ENCODE measurements around the gene EIF2AK2.
A peak's percentile ranks its signal among the peaks of the same experiment; 100 is the strongest.

EIF2AK2 gene

GRCh38 chr2:37171624-37171950, 14.8 kb upstream of the EIF2AK2 start:
- DNase-seq (ENCODE audit: low read depth in 3 of 3): no peak

DNA sequence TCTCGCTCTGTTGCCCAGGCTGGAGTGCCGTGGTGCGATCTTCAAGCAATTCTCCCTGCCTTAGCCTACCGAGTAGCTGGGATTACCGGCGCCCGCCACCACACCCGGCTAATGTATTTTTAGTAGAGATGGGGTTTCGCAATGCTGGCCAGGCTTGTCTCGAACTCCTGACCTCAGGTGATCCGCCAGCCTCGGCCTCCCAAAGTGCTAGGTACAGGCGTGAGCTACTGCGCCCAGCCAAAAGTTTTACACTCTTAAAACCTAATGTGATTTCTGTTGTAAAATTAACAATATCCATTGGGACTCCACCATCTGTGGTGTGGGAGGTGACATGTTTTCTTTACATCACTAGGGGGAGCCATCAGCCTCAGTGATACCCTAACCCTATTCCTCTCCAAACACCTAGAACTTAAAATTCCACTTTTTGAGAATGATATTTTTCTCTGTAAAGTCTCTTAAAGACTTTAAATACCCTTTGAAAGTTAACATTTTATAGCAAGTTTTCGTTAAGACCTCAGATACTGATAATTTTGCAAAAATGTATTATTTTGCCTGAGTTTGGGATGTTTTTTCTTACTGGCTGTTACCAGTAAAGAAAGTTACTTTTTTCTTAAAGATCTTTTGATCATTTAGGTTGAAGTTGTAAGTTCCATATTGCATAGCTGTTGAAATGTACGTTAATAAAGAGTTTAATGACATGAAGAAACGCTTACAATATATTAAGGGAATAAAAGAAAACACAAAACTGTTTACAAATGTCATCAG, 11.6 kb upstream of the EIF2AK2 start:
- DNase-seq (ENCODE audit: low read depth in 3 of 3): no peak

DNA sequence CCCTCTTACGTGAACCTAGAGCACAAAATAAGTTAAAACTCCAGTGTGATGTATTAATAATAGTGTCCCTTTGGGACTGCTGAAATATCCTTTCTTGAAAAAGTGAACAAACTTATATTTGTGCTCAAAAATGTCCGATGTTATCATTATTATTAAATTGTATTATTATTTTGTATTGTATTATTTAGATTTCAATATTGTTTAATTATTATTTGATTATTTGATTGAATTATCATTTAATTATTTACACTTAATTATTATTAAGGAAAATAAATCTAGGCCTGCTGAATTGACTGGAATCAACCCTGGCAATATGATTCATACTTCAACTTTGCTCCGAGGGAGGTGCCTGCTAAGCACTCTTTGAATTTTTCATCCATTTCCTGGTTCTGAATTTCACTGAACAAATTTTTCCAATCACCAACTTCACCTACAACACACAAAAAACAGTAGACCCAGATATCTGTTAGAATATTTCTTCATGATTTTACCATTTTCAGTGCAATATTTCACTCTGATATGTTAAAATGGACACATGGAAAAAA, 10.9 kb upstream of the EIF2AK2 start:
- DNase-seq (ENCODE audit: low read depth in 3 of 3): no peak

DNA sequence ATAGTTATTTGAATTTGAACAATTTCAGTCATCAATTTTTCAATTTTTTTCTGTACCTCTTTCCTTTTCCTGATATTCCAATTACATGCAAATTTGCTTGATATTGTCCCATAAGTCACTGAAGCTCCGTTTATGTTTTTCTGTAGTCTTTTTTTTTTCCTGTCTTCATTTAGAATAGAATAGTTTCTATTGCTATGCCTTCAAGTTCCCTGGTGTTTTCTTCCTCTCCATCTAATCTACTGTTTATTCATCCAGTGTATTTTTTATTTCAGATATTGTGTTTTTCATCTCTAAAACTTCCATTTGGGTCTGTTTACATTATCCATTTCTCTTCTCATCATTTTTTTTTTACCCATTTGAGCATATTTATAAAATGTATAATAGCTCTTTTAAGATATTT, 8.0 kb upstream of the EIF2AK2 start:
- no peak for DNase-seq (ENCODE audit: low read depth in 3 of 3)

DNA sequence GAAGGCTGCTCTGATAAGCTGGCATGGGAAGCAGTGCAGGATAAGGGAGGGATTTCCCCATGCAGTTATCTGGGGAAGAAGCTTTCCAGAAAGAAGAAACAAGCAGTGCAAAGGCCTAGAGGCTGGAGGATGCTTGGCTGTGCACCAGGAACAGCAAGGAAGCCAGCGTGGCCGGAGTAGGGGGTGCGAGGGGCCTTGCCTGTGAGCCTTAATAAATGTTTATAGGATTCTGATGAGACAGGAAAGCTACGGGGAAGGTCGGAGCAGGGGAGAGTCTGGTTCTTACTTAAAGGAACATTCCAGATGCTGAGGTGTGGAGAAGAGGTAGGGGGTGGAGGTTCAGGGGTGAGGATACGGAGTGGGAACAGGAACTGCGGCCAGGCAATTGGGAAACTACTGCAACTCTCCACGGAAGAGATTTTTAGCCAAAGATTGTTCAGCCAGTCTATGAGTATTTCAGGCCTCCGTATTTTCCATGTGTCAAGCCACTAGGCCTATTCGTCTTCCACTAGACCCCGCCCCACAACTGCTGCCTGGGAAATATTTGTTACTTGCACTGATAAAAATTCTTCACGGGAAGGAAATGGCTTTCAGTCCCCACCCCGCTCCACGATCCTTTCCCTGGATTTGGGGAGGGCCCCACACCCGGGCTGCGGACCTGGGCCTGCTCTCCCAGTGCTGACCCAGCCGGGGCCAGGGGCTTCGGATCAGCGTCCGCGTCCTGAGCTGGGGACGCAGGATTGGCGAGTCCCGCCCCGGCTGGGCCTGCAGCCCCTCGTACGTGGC, 516 bp downstream of the EIF2AK2 start:
- peak in 1 of 3 donors; percentile 31 for DNase-seq (ENCODE audit: low read depth in 3 of 3)

DNA sequence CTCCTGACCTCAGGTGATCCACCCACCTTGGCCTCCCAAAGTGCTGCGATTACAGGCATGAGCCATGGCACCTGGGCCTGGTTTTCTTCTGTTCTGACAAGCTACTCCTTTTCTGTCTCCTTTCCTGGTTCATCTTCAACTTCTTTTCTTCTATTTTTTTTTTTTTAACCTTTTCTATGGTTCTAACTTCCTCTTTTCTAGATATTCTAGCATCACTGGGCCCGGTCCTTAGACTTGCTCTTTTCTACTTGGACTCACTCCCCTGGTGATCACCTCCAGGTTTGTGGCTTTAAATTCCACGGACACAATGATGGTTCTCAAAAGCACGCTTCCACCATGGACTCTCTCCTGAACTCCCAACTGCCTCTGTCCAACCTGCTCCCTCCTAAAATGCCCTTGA, 2.0 kb downstream of the EIF2AK2 start:
- no peak for DNase-seq (ENCODE audit: low read depth in 3 of 3)

- DNase-seq (ENCODE audit: low read depth in 3 of 3): no peak
Measured at GRCh38 chr2:37153224-37153623, 3.6 kb downstream of the EIF2AK2 start.

DNA sequence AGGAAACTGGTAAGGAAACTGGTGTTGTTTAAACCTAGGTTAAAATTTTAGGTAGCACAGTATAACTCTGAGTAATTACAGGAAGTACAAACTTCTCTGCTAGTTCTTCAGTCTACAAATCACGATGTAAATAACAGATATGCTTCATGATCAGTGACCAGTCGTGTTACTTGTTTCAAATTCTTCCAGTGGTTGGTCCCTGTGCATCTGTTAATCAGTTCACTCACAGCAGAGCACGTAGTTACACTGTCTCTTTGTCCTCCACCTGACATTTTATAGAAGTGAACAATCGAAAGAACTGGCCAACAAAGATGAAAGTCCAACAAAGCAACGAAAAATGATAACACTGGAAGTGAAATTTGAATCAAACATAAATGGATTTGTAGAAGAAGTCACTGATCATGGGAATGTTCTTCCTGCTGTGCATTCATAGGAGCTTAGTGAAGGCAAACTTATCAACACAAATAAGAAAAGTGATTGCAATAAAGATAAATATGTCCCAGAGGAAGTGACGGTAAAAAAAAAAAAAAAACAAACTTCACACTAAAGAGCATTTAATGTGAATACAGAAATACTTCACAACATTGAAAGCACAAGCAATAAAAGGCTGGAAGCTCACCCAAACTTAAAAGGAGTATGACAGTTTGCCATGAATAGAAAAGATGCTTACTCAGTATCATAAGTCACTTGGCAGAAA, 7.0 kb downstream of the EIF2AK2 start:
- no peak for DNase-seq (ENCODE audit: low read depth in 3 of 3)

DNA sequence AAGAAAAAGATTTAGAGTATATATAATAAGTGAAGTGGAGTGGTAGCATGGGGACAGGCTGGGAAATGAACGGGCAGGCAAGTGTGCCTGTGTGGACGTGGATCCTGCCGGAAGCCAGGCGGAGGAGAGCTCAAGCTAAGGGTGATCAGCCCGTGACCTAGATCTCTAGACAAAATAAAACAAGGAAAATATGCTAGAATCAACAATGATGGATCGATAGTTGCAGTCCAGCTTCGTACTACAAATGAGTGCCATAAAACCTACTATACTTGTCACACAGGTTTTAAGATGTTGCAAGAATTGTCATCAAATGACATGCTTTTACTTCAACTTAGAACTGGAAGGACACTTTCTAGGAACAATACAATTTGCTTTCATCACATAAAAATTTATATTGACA, 8.5 kb downstream of the EIF2AK2 start:
- no peak for DNase-seq (ENCODE audit: low read depth in 3 of 3)

DNA sequence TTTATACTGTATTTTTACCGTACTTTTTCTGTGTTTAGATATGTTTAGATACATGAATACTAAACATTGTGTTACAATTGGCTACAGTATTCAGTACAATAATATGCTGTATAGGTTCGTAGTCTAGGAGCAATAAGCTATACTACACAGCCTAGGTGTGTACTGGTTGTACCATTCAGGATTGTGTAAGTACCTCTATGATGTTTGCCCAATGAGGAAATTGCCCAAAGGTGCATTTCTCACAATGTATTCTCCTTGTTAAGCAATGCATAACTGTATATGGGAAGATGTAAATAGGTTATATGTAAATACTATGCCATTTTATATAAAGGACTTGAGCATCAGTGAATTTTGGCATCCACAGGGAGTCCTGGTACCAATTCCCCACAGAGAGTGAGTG, 10.7 kb downstream of the EIF2AK2 start:
- no peak for DNase-seq (ENCODE audit: low read depth in 3 of 3)

GRCh38 chr2:37143974-37144373, 12.8 kb downstream of the EIF2AK2 start:
- DNase-seq (ENCODE audit: low read depth in 3 of 3): no peak

GRCh38 chr2:37142546-37142945, 14.2 kb downstream of the EIF2AK2 start:
- no peak for DNase-seq (ENCODE audit: low read depth in 3 of 3)

DNA sequence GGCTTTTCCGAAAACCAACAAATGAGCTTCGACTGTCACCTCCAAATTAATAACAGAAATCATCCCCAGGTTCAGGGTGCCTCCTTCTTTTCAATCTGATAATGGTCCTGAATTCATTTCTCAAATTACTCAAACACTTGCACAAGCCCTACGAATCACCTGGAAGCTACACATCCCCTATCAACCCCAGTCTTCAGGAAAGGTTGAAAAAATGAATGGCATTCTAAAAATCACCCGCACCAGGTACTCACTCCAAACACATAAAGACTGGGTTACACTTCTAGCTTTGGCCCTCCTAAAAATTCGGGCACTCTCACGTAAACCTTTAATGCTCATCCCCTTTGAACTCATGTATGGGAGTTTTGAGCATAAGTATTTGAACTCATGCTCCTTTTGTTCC, 23.9 kb downstream of the EIF2AK2 start:
- no peak for DNase-seq (ENCODE audit: low read depth in 3 of 3)

GRCh38 chr2:37125416-37125815, 31.4 kb downstream of the EIF2AK2 start:
- no peak for DNase-seq (ENCODE audit: low read depth in 3 of 3)

- no peak for DNase-seq (ENCODE audit: low read depth in 3 of 3)
Measured at GRCh38 chr2:37119157-37119556, 37.6 kb downstream of the EIF2AK2 start.

DNA sequence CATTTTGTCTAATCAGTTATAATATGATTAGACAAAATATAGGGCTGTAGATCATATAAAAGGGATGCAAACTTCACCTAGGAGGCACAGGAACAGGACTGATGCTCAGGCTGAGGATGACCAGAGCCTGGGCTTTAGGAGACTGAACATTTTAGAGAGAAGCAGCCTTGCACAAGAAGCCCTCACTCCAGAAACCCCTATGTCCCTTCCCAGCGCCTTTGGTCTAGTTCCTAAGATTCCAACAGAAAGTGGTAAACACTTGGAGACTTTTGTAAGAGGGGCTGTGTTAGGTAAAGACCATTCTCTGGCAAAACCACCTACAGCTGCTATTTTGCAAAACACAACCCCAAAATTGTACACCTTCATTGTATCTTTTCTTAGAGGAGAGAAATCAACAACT, 39.2 kb downstream of the EIF2AK2 start:
- DNase-seq (ENCODE audit: low read depth in 3 of 3): no peak

- DNase-seq (ENCODE audit: low read depth in 3 of 3): no peak
Measured at GRCh38 chr2:37111958-37112357, 44.8 kb downstream of the EIF2AK2 start.

DNA sequence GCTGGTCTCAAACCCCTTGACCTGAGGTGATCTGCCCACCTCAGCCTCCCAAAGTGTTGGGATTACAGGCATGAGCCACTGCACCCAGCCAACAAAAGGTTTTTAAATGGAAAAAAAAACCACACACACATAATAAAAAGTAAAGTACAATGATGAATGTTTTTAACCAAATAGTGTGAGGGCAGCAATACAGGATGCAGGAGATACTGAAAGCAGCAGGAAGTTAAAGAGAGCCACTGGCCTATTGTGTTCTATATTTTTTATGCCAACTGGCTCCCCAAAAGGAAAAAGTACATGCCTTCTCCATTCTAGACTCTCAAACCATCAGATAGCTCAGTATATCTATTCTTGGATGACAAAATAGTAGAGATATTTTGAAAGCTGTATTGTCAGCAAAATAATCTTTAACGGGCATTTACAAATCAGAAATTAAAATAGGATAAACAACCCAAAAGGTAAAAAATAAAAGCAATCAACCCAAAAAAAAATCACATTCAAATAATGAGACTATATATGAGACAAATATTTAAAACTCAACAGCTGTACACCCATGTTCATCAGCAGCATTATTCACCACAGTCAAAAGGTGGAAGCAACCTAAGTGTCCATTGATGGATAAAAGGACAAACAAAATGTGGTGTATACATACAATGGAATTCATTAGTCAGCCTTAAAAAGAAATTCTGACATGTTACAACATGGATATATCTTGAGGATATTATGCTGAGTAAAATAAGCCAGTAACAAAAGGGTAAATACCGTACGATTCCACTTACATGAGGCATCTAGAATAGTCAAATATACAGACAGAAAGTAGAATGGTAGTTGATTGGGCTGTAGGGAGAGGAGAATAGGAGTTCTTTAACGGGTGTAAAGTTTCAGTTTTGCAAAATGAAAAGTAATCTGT, 46.2 kb downstream of the EIF2AK2 start:
- DNase-seq (ENCODE audit: low read depth in 3 of 3): no peak

- no peak for DNase-seq (ENCODE audit: low read depth in 3 of 3)
Measured at GRCh38 chr2:37109523-37109922, 47.3 kb downstream of the EIF2AK2 start.

DNA sequence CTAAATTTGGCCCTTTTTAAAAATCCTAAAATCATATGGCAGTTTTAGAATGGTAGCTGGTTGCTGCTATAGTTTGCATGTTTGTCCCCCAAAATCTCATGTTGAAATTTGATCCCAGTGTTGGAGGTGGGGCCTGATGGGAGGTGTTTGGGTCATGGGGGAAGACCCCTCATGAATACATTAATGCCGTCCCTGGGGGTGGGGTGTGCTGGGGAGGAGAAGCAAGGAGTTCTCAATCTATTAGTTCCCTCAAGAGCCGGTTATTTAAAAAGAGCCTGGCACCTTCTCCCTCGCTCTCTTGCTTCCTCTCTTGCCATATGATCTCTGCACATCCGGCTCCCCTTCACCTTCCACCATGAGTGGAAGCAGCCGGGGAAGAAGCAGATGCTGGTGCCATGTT, 51.6 kb downstream of the EIF2AK2 start:
- no peak for DNase-seq (ENCODE audit: low read depth in 3 of 3)

DNA sequence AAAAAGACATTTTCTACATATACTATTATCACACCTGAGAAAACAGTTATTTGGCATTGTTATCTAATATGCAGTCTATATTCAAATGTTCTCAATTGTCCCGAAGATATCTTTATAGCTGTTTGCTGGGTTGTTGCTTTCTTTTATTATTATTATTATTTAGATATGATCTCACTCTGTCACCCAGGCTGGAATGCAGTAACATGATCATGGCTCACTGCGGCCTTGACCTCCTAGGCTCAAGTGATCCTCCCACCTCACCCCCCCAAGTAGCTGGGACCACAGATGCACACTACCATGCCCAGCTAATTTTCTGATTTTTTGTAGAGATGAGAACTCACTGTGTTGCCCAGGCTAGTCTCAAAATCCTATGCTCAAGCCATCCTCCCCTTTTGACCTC, 52.6 kb downstream of the EIF2AK2 start:
- no peak for DNase-seq (ENCODE audit: low read depth in 3 of 3)

- no peak for DNase-seq (ENCODE audit: low read depth in 3 of 3)
Measured at GRCh38 chr2:37102588-37102987, 54.2 kb downstream of the EIF2AK2 start.

All from stimulated activated CD4-positive, alpha-beta T cell treated with anti-CD3 and anti-CD28 coated beads, TNF-alpha, amount 100 ng/mL, for 48 hours (primary cell).